Forelimb muscle (tissue), 1 donor: Measurements from ENCODE around the gene KSR2. TPM values are rescaled to one million over a fixed set of nuclear protein-coding genes. Genes with fewer than 3 reads are reported as not detected.

ENCODE experiments used
- DNase-seq: peaks from one replicate; pipeline ENCODE4 v3.0.0-alpha.2; 2013; ENCODE audit warnings: low read depth
- polyA plus RNA-seq: library from polyadenylated mRNA; unstranded; fragments of 120-200 nt; gene quantifications from one replicate; pipeline ENCODE4 v1.2.1, GENCODE V29; 2013; ENCODE audit not compliant: insufficient read length

KSR2 gene
- polyA plus RNA-seq, 1 donor: not detected

GRCh38 chr12:117580718-117581062 is 388.1 kb downstream of the KSR2 start:
- no peak for DNase-seq

- DNase-seq: peak; percentile 16
Measured at GRCh38 chr12:117580015-117580717, 388.6 kb downstream of the KSR2 start.

- no peak for DNase-seq
Measured at GRCh38 chr12:117577122-117577657, 391.6 kb downstream of the KSR2 start.

- DNase-seq: no peak
Measured at GRCh38 chr12:117576053-117576452, 392.7 kb downstream of the KSR2 start.

- DNase-seq: no peak
Measured at GRCh38 chr12:117574655-117575054, 394.1 kb downstream of the KSR2 start.

GRCh38 chr12:117572755-117573154 is 396.0 kb downstream of the KSR2 start:
- no peak for DNase-seq

- DNase-seq: no peak
Measured at GRCh38 chr12:117571321-117571720, 397.5 kb downstream of the KSR2 start.

- no peak for DNase-seq
Measured at GRCh38 chr12:117570608-117571007, 398.2 kb downstream of the KSR2 start.

- DNase-seq: no peak
Measured at GRCh38 chr12:117567644-117568216, 401.1 kb downstream of the KSR2 start.

GRCh38 chr12:117564881-117565280 is 403.9 kb downstream of the KSR2 start:
- no peak for DNase-seq

- no peak for DNase-seq
Measured at GRCh38 chr12:117563706-117564105, 405.1 kb downstream of the KSR2 start.

- no peak for DNase-seq
Measured at GRCh38 chr12:117563007-117563406, 405.8 kb downstream of the KSR2 start.

GRCh38 chr12:117561990-117562389 is 406.8 kb downstream of the KSR2 start:
- no peak for DNase-seq

GRCh38 chr12:117559978-117560377 is 408.8 kb downstream of the KSR2 start:
- no peak for DNase-seq

- DNase-seq: no peak
Measured at GRCh38 chr12:117555889-117556288, 412.9 kb downstream of the KSR2 start.

GRCh38 chr12:117552971-117553370 is 415.8 kb downstream of the KSR2 start:
- DNase-seq: no peak

GRCh38 chr12:117551665-117552064 is 417.1 kb downstream of the KSR2 start:
- DNase-seq: no peak

GRCh38 chr12:117547209-117547608 is 421.6 kb downstream of the KSR2 start:
- DNase-seq: no peak

GRCh38 chr12:117545216-117545615 is 423.6 kb downstream of the KSR2 start:
- no peak for DNase-seq

- no peak for DNase-seq
Measured at GRCh38 chr12:117540011-117540410, 428.8 kb downstream of the KSR2 start.

- no peak for DNase-seq
Measured at GRCh38 chr12:117538926-117539325, 429.9 kb downstream of the KSR2 start.

GRCh38 chr12:117538032-117538690 is 430.6 kb downstream of the KSR2 start:
- DNase-seq: no peak

- DNase-seq: no peak
Measured at GRCh38 chr12:117533687-117534086, 435.1 kb downstream of the KSR2 start.
